ENCODE data around the gene PLPP4. TPM values are rescaled to one million over a fixed set of nuclear protein-coding genes. Genes with fewer than 3 reads are reported as not detected.
A peak's percentile ranks its signal among the peaks of the same experiment; 100 is the strongest.

Gene PLPP4
- total RNA-seq, 1 experiment from 2014 or later: 10.7 TPM

DNA sequence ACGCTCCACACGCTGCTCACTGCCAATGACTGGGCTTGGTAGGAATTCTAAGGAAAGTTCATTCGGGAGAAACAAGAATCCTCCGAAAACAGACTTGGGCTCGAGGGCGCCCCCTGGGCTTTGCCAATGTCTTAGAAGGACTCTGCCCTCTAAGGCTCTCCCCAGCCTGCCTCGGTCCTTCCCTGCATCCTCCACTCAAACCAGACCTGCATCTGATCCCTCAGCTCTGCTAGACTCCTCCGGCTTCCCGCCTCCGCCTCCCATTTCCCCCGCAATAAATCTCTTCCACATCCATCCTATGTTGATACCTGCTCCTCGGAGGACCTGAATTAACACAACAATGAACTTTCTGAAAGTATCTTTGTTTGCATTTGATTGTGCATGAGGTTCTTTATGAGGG lies 177.6 kb downstream of the PLPP4 start:
- CTCF ChIA-PET: no interaction called here

More for the DNA sequence above, 177.6 kb downstream of the PLPP4 start:
- Histone ChIP-seq H3K27me3 (ENCODE audit: low read length) (no peaks in the 10 kb centered on the region), H3K36me3 (ENCODE audit: low read depth, low read length) (no peaks in the 10 kb centered on the region), H3K27ac (ENCODE audit: low read length) (no peak overlapping the region), H3K9ac (ENCODE audit: low read length) (no peak overlapping the region), H3F3A (ENCODE audit: low read length, unreplicated experiment) (no peaks in the 10 kb centered on the region), H3K9me2 (replicated peaks; ENCODE audit: low read length) (no peaks in the 10 kb centered on the region), H3K4me1 (ENCODE audit: insufficient read depth, low read length) (peaks cover 14% of the 10 kb centered on the region), H3K4me2 (ENCODE audit: low read length) (no peak overlapping the region), H3K9me3 (ENCODE audit: low read length) (no peaks in the 10 kb centered on the region), H2AFZ (ENCODE audit: low read length) (no peak overlapping the region), H3K79me2 (ENCODE audit: low read length) (no peaks in the 10 kb centered on the region), H3K4me3 (ENCODE audit: low read length) (no peak overlapping the region), H4K20me1 (ENCODE audit: low read length) (no peaks in the 10 kb centered on the region)
- TF ChIP-seq EZH2 (IDR thresholded peaks at IDR 0.05; ENCODE audit: low read length, unreplicated experiment): no peak
- TF ChIP-seq, protein P1, sequence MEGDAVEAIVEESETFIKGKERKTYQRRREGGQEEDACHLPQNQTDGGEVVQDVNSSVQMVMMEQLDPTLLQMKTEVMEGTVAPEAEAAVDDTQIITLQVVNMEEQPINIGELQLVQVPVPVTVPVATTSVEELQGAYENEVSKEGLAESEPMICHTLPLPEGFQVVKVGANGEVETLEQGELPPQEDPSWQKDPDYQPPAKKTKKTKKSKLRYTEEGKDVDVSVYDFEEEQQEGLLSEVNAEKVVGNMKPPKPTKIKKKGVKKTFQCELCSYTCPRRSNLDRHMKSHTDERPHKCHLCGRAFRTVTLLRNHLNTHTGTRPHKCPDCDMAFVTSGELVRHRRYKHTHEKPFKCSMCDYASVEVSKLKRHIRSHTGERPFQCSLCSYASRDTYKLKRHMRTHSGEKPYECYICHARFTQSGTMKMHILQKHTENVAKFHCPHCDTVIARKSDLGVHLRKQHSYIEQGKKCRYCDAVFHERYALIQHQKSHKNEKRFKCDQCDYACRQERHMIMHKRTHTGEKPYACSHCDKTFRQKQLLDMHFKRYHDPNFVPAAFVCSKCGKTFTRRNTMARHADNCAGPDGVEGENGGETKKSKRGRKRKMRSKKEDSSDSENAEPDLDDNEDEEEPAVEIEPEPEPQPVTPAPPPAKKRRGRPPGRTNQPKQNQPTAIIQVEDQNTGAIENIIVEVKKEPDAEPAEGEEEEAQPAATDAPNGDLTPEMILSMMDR (conservative IDR thresholded peaks at IDR 0.05; ENCODE audit: low read depth, low read length): peak; percentile 41; the same call in 1 of the 2 replicates
- no peak for TF ChIP-seq EZH2phosphoT487 (IDR thresholded peaks at IDR 0.05; ENCODE audit: borderline replicate concordance, low read length)
- ATAC-seq (no peak), DNase-seq (no peak)
- intact Hi-C loops (cut with micrococcal nuclease): loop anchor here (5.0 kb wide), 1 partner anchor 98 kb away; no protein-coding TSS in a partner anchor
- POLR2A ChIA-PET (ENCODE audit: unreplicated experiment): no interaction called here
- no TSS peak for BruUV-seq (replicated peaks)

All from PC-3 (cell line).